H1 (cell line): ENCODE results near the gene SMIM7. TPM values are rescaled to one million over a fixed set of nuclear protein-coding genes. Genes with fewer than 3 reads are reported as not detected.

Experiments used
- BACH1 ChIP-seq: IDR thresholded peaks from 2 replicates; pipeline ENCODE4 v1.6.1; 2012; ENCODE audit warnings: low read length, improper control_type of control experiment
- SAP30 ChIP-seq: fragments of 300-600 bp; sonication (generic); IDR thresholded peaks from 2 replicates; pipeline ENCODE4 v1.7.1; 2012; ENCODE audit warnings: low read length, moderate library complexity, mild to moderate bottlenecking, inconsistent platforms; ENCODE audit not compliant: insufficient read depth, insufficient replicate concordance
- polyA plus RNA-seq, 7 experiments: library from polyadenylated mRNA; depleted of rRNA in 3 of 7; stranded (reverse) in 5 of 7; unstranded in 2 of 7; fragments of >200 nt in 5 of 7; fragments of 200-250 nt in 2 of 7; gene quantifications; 1 replicate in 5 of 7; 2 replicates in 1 of 7; 4 replicates in 1 of 7; pipeline versions ENCODE4 v1.2.1 to v1.2.3, GENCODE V29; 2011 to 2013; ENCODE audit warnings: missing spikeins in 2 of 7, mixed read lengths in 2 of 7
- total RNA-seq: library from RNA; stranded (reverse); fragmentation: NEBNext Ultra II Directional; extraction: Animal tissue kit (Norgen Biotek cat#: 25700); gene quantifications from 2 replicates; pipeline ENCODE4 v1.2.1, GENCODE V29; 2021

Gene SMIM7
- total and polyA plus RNA-seq, 2 of the 8 experiments (the other 6 are each of a cell fraction or from before 2014, with no cell fraction given): 55.5 to 67.5 TPM

DNA sequence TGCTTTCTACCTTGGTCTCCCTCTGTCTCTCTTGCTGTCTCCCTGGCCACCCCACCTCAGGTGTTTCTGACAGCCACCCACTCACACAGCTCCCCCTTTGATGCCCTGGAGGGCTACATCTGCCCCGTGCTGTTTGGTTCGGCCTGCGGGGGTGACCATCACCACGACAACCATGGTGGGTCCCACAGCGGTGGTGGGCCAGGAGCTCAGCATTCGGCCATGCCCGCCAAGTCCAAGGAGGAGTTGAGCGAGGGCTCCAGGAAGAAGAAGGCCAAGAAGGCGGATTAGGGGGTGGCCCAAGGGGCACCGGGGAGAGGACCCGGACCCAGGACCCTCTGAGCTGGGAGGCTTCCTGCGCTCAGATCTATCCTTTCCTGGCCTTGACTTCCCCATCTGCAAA is 28.1 kb upstream of the SMIM7 start (continued):
- no peak for TF ChIP-seq BACH1
- TF ChIP-seq SAP30: no peak
